GM21381 (cell line): ENCODE results near the gene SRGN.

Experiments
- ATAC-seq: cut with Tn5 transposase; IDR thresholded peaks from one replicate; pipeline ENCODE4 v1.9.1; 2021; ENCODE audit warnings: mild to moderate bottlenecking, moderate library complexity; ENCODE audit not compliant: unreplicated experiment

Gene SRGN

GRCh38 chr10:69060127-69060798 lies 27.6 kb upstream of the SRGN start:
- no peak for ATAC-seq

GRCh38 chr10:69061305-69062161 lies 26.4 kb upstream of the SRGN start:
- ATAC-seq = peak; percentile 48

- no peak for ATAC-seq
Observed at GRCh38 chr10:69062901-69063300, 25.0 kb upstream of the SRGN start.

GRCh38 chr10:69064762-69065328 lies 23.1 kb upstream of the SRGN start:
- no peak for ATAC-seq

GRCh38 chr10:69065406-69066361 lies 22.2 kb upstream of the SRGN start:
- ATAC-seq = peak; percentile 62

- no peak for ATAC-seq
Observed at GRCh38 chr10:69067189-69067588, 20.7 kb upstream of the SRGN start.

GRCh38 chr10:69068549-69068948 lies 19.4 kb upstream of the SRGN start:
- ATAC-seq = no peak

GRCh38 chr10:69069090-69070042 lies 18.5 kb upstream of the SRGN start:
- no peak for ATAC-seq

GRCh38 chr10:69070951-69071350 lies 17.0 kb upstream of the SRGN start:
- ATAC-seq = no peak

- ATAC-seq = no peak
Observed at GRCh38 chr10:69071610-69072009, 16.3 kb upstream of the SRGN start.

- no peak for ATAC-seq
Observed at GRCh38 chr10:69073026-69073425, 14.9 kb upstream of the SRGN start.

- no peak for ATAC-seq
Observed at GRCh38 chr10:69073736-69074364, 14.1 kb upstream of the SRGN start.

GRCh38 chr10:69074532-69074931 lies 13.4 kb upstream of the SRGN start:
- ATAC-seq = no peak

GRCh38 chr10:69075431-69075830 lies 12.5 kb upstream of the SRGN start:
- no peak for ATAC-seq

- no peak for ATAC-seq
Observed at GRCh38 chr10:69078311-69078710, 9.6 kb upstream of the SRGN start.

- no peak for ATAC-seq
Observed at GRCh38 chr10:69080226-69080625, 7.7 kb upstream of the SRGN start.

GRCh38 chr10:69086001-69086509 lies 1.8 kb upstream of the SRGN start:
- ATAC-seq = no peak

- no peak for ATAC-seq
Observed at GRCh38 chr10:69088471-69088769, 517 bp downstream of the SRGN start.

- no peak for ATAC-seq
Observed at GRCh38 chr10:69088801-69089501, 1.0 kb downstream of the SRGN start.
